22Rv1 (cell line): ENCODE results near the gene STRIT1.

Source experiments
- H3K27ac ChIP-seq: fragments of 450-650 bp; 2 replicates; pipeline ENCODE4 v1.5.1; 2017
- ZFX ChIP-seq: fragments of 450-650 bp; IDR thresholded peaks from 2 replicates; pipeline ENCODE4 v1.6.1; 2017; ENCODE audit warnings: antibody characterized with exemption, borderline replicate concordance
- TF ChIP-seq, protein P1 (sequence below): fragments of 450-650 bp; IDR thresholded peaks from 2 replicates; pipeline ENCODE4 v1.5.1; 2017; ENCODE audit warnings: mild to moderate bottlenecking

STRIT1 gene

DNA sequence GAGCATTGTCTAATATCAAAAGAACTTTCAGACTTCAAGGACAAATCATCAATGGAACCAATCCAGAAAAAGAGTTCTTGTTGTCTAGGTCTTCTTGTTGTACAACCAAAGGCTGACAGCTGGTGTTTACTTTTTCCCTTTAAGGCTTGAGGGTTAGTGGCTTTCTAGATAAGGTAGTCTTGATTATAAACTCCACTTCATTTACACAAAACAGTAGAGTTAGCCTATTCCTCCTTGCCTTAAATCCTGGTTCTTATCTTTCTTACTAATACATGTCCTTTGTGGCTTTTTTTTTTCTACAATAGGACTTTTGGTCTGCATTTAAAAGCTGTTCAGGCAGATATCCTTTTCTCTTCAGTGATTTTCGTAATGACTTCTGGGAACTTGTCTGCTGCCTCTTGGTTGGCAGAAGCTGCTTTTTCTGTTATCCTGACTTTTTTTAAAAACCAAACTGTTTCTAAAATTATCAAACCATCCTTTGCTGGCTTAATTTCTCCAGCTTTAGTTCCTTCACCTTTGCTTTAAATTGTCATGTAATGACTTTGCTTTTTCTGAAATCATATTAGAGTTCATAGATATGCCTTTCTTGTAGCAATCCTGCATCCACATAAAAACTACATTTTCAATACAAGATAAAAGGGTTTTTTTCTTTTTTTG lies 44.8 kb downstream of the STRIT1 start:
- H3K27ac ChIP-seq: no peak overlapping the region
- TF ChIP-seq, protein P1, sequence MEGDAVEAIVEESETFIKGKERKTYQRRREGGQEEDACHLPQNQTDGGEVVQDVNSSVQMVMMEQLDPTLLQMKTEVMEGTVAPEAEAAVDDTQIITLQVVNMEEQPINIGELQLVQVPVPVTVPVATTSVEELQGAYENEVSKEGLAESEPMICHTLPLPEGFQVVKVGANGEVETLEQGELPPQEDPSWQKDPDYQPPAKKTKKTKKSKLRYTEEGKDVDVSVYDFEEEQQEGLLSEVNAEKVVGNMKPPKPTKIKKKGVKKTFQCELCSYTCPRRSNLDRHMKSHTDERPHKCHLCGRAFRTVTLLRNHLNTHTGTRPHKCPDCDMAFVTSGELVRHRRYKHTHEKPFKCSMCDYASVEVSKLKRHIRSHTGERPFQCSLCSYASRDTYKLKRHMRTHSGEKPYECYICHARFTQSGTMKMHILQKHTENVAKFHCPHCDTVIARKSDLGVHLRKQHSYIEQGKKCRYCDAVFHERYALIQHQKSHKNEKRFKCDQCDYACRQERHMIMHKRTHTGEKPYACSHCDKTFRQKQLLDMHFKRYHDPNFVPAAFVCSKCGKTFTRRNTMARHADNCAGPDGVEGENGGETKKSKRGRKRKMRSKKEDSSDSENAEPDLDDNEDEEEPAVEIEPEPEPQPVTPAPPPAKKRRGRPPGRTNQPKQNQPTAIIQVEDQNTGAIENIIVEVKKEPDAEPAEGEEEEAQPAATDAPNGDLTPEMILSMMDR: no peak
- TF ChIP-seq ZFX: no peak

DNA sequence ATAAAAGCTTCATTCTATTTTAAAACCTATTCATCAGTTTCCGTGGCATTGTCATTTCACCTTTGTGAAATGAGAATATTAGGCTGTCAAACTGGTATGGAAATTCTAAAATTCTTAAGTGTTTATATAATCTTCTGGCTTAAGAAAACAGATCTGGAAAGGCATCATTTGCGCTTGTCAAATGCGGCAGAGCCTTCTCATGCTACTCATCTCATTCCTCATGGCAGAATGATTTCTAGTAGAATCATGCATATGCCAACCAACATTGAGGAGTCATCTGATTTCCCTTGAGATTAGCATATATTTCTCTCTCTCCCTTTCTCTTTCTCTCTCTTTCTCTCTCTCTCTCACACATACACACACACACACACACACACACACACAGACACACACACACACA lies 48.8 kb downstream of the STRIT1 start:
- H3K27ac ChIP-seq: no peak overlapping the region

DNA sequence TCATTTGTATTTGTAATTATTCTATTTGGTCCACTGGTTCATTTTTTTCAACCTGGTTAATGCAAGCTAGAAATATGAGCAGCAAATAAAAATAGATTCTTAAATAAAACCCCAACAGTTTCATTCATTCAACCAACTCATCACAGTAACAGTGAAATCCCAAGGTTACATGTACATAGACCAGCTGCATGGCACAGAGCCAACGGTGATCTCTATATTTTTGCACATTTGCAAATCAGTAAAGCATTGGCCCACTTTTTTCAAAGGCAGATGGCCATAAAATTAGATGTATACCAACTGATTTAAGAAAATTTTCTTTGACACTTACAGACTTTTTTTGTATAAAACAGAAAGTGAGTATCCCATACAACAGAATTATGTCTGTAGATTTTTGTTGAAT lies 49.3 kb downstream of the STRIT1 start:
- no peak overlapping the region for H3K27ac ChIP-seq
- no peak for TF ChIP-seq ZFX
- TF ChIP-seq, protein P1: no peak

More for the DNA sequence above, 48.8 kb downstream of the STRIT1 start:
- no peak for TF ChIP-seq ZFX
- TF ChIP-seq, protein P1: no peak

DNA sequence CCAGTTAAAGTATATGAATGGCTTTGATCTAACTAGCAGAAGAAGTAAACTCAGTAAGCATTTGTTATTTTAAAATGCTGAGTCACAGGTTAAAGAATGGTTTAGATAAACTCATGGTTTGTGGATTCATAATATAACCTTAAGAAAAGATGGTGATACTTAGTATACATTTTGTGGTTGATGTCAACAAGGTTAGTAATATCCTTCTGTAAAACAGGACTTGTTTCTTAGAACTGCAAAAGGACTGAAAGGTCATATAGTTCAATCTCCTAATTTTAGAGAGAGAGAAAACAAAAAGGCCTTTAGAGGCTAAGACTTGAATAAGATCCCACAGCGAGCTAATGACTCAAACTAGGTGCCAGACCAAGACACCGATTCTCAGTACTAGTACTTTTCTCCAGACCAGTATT lies 50.0 kb downstream of the STRIT1 start:
- no peak overlapping the region for H3K27ac ChIP-seq
- TF ChIP-seq, protein P1: no peak
- no peak for TF ChIP-seq ZFX

DNA sequence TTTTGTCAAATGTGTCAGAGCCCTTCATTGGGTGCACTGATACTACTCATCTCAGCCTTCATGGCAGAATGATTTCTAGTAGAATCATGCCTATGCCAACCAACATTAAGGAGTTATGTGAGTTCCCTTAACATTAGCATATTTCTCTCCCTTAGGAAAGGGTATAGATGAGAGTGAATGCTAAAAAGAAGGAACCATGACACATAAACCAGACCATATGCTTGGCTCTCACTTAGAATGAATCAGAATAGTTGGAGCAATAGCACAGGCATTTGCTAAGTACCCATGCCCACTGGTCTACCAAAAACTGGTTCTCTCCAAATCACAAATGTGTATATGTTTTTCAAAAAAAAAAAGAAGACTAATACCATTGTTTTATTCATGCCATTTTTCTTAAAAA lies 51.1 kb downstream of the STRIT1 start:
- no peak overlapping the region for H3K27ac ChIP-seq
- no peak for TF ChIP-seq ZFX
- TF ChIP-seq, protein P1: no peak

DNA sequence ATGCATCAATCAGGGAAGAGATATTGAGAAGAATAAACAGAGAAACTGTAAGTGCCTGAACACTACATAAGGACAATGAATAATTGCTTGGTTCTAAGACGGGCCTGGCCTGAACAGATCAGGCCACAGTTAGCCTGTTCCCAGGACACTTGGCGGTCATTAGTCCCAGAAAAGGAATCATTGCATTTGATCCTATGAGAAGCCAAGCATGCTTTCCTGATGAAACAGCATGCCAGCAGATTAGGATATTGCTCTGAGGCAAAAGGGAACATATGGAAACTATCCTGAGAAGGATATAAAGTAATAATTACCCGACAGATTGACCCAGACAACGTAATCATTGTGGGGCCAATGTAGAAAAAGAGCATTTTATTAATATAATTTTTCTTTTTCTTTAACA lies 51.9 kb downstream of the STRIT1 start:
- no peak for TF ChIP-seq ZFX
- TF ChIP-seq, protein P1: no peak
- no peak overlapping the region for H3K27ac ChIP-seq
